Caco-2 (cell line): Measurements from ENCODE around the gene STPG2. TPM values are rescaled to one million over a fixed set of nuclear protein-coding genes. Genes with fewer than 3 reads are reported as not detected.

Experiments used
- BruUV-seq: library from RNA; stranded (reverse); fragments of 400-500 nt; replicated peaks from 2 replicates; lab custom pipeline; 2021; lab: Mats Ljungman, UMichigan
- CTCF ChIA-PET: fragments of 300-600 bp; sonication (Branson Sonifier 250); formaldehyde crosslinking; loops from one replicate; lab custom pipeline; 2022; ENCODE audit warnings: antibody characterized with exemption; lab: Charles Lee
- POLR2A ChIA-PET: fragments of 300-600 bp; sonication (Branson Sonifier 250); formaldehyde crosslinking; loops from one replicate; lab custom pipeline; 2022; ENCODE audit warnings: antibody characterized with exemption; lab: Charles Lee
- DNase-seq, 2 experiments: peaks; one replicate each; pipeline versions ENCODE4 v3.0.0 to v3.0.0-alpha.2; 2020 to 2022
- H3K27me3 ChIP-seq: replicated peaks from 2 replicates; pipeline ENCODE4 v1.6.0; 2011; ENCODE audit warnings: low read length; ENCODE audit not compliant: control insufficient read depth, insufficient read depth
- H3K36me3 ChIP-seq: 2 replicates; pipeline ENCODE4 v1.5.1; 2011; ENCODE audit warnings: low read length; ENCODE audit not compliant: control insufficient read depth, insufficient read depth
- H3K4me1 ChIP-seq: fragments of 250-450 bp; sonication (Bioruptor Pico); 2 replicates; pipeline ENCODE4 v1.5.1; 2020; ENCODE audit warnings: mild to moderate bottlenecking
- H3K4me3 ChIP-seq: 2 replicates; pipeline ENCODE4 v1.5.1; 2011; ENCODE audit warnings: low read depth, mild to moderate bottlenecking, control low read depth, low read length
- H3K9me3 ChIP-seq: fragments of 250-450 bp; sonication (Bioruptor Pico); 2 replicates; pipeline ENCODE4 v1.5.1; 2020; ENCODE audit warnings: mild to moderate bottlenecking, moderate library complexity
- H3K27ac Mint-ChIP-seq: one replicate; pipeline ENCODE4 v1.8.0; 2022; ENCODE audit warnings: mixed read lengths; ENCODE audit not compliant: unreplicated experiment
- H3K27me3 Mint-ChIP-seq: one replicate; pipeline ENCODE4 v1.8.0; 2022; ENCODE audit warnings: mixed read lengths; ENCODE audit not compliant: insufficient read depth, unreplicated experiment
- H3K36me3 Mint-ChIP-seq: one replicate; pipeline ENCODE4 v1.8.0; 2022; ENCODE audit warnings: mild to moderate bottlenecking, mixed read lengths; ENCODE audit not compliant: insufficient read depth, unreplicated experiment
- H3K4me1 Mint-ChIP-seq: one replicate; pipeline ENCODE4 v1.8.0; 2022; ENCODE audit warnings: low read depth, mixed read lengths; ENCODE audit not compliant: unreplicated experiment
- H3K4me3 Mint-ChIP-seq: one replicate; pipeline ENCODE4 v1.8.0; 2022; ENCODE audit warnings: mild to moderate bottlenecking, moderate library complexity, mixed read lengths; ENCODE audit not compliant: unreplicated experiment
- H3K9me3 Mint-ChIP-seq: one replicate; pipeline ENCODE4 v1.8.0; 2022; ENCODE audit warnings: mixed read lengths; ENCODE audit not compliant: unreplicated experiment
- CTCF ChIP-seq, 2 experiments: fragments of 200-600 bp in 1 of 2; IDR thresholded peaks; 1 replicate in 1 of 2; 2 replicates in 1 of 2; pipeline versions ENCODE4 v1.5.1 to v1.8.0; 2011 to 2022; ENCODE audit warnings: antibody characterized with exemption in 1 of 2, control low read depth in 1 of 2, inconsistent platforms in 1 of 2, low read depth in 1 of 2, low read length in 1 of 2, mild to moderate bottlenecking in 1 of 2, moderate library complexity in 1 of 2; ENCODE audit not compliant: insufficient read depth in 1 of 2, severe bottlenecking in 1 of 2, unreplicated experiment in 1 of 2
- intact Hi-C: fragments of 100-400 bp; cut with micrococcal nuclease; formaldehyde crosslinking; loops from one replicate; pipeline ENCODE4 v1.10.0; 2022; ENCODE audit not compliant: unreplicated experiment
- total RNA-seq: library from RNA; stranded (reverse); gene quantifications from 2 replicates; pipeline ENCODE4 v1.2.3, GENCODE V29; 2022

STPG2 gene
- total RNA-seq, 1 experiment from 2014 or later: not detected

- Mint-ChIP-seq H3K9me3 (peaks cover 11% of the 10 kb centered on the region), H3K27ac (no peak overlapping the region), H3K4me1 (no peaks in the 10 kb centered on the region), H3K36me3 (no peaks in the 10 kb centered on the region), H3K4me3 (no peak overlapping the region), H3K27me3 (peaks cover under 1% of the 10 kb centered on the region)
- CTCF ChIA-PET: interaction anchor here (0.6 to 1.4 kb wide), 4 partner anchors 30 to 354 kb away, joined by 4 to 21 read pairs (median 6); partner anchors contain the start of genes RAP1GDS1 and STPG2
- Histone ChIP-seq H3K27me3 (no peaks in the 10 kb centered on the region), H3K4me3 (no peak overlapping the region), H3K4me1 (no peaks in the 10 kb centered on the region), H3K36me3 (no peaks in the 10 kb centered on the region), H3K9me3 (no peaks in the 10 kb centered on the region)
- DNase-seq: peak; percentile 37 to 44
- POLR2A ChIA-PET: no interaction called here
- intact Hi-C loops: loop anchor here (1.0 kb wide), 1 partner anchor 30 kb away; the partner anchor contains the start of gene STPG2
- no TSS peak for BruUV-seq
- peak in 1 of 2 experiments; percentile 25 for TF ChIP-seq CTCF (IDR thresholded peaks at IDR 0.05; ENCODE audit: insufficient read depth in 1 of 2, low read depth in 1 of 2, low read length in 1 of 2, severe bottlenecking in 1 of 2, unreplicated experiment in 1 of 2)
Observed at GRCh38 chr4:98113012-98113411, 30.3 kb downstream of the STPG2 start.

- no peaks in the 10 kb centered on the region for H3K4me1 Mint-ChIP-seq
- CTCF ChIA-PET: no interaction called here
- POLR2A ChIA-PET: no interaction called here
- no peak for DNase-seq
- no peaks in the 10 kb centered on the region for H3K9me3 Mint-ChIP-seq
- no peak overlapping the region for H3K4me3 ChIP-seq
- BruUV-seq: no TSS peak
- H3K27ac Mint-ChIP-seq: no peak overlapping the region
- no peaks in the 10 kb centered on the region for H3K9me3 ChIP-seq
- peaks cover 6% of the 10 kb centered on the region for H3K27me3 Mint-ChIP-seq
- H3K4me3 Mint-ChIP-seq: no peak overlapping the region
- no peaks in the 10 kb centered on the region for H3K4me1 ChIP-seq
- H3K36me3 Mint-ChIP-seq: no peaks in the 10 kb centered on the region
- no peak for TF ChIP-seq CTCF (IDR thresholded peaks at IDR 0.05; ENCODE audit: insufficient read depth in 1 of 2, low read depth in 1 of 2, low read length in 1 of 2, severe bottlenecking in 1 of 2, unreplicated experiment in 1 of 2)
- no peaks in the 10 kb centered on the region for H3K36me3 ChIP-seq
- H3K27me3 ChIP-seq: no peaks in the 10 kb centered on the region
- intact Hi-C loops: no loop called here
Observed at GRCh38 chr4:98110929-98111328, 32.3 kb downstream of the STPG2 start.

- Mint-ChIP-seq H3K36me3 (no peaks in the 10 kb centered on the region), H3K9me3 (no peaks in the 10 kb centered on the region), H3K27ac (no peak overlapping the region), H3K27me3 (peaks cover 6% of the 10 kb centered on the region), H3K4me1 (no peaks in the 10 kb centered on the region), H3K4me3 (no peak overlapping the region)
- DNase-seq: no peak
- ChIA-PET POLR2A (no interaction called here), CTCF (no interaction called here)
- BruUV-seq: no TSS peak
- Histone ChIP-seq H3K4me3 (no peak overlapping the region), H3K27me3 (no peaks in the 10 kb centered on the region), H3K4me1 (no peaks in the 10 kb centered on the region), H3K9me3 (no peaks in the 10 kb centered on the region), H3K36me3 (no peaks in the 10 kb centered on the region)
- intact Hi-C loops: no loop called here
- no peak for TF ChIP-seq CTCF (IDR thresholded peaks at IDR 0.05; ENCODE audit: insufficient read depth in 1 of 2, low read depth in 1 of 2, low read length in 1 of 2, severe bottlenecking in 1 of 2, unreplicated experiment in 1 of 2)
Observed at GRCh38 chr4:98110214-98110613, 33.1 kb downstream of the STPG2 start.
